Gastroesophageal sphincter (tissue), 4 donors: ENCODE data around the gene FAM53B. TPM values are rescaled to one million over a fixed set of nuclear protein-coding genes. Genes with fewer than 3 reads are reported as not detected.

Experiments
- ATAC-seq: fragments of 150-250 bp; one replicate; pipeline ENCODE4 v1.9.1; 2016; ENCODE audit warnings: mild to moderate bottlenecking, moderate library complexity
- H3K27ac ChIP-seq, 4 donors: fragments of 200-600 bp; sonication (generic) in 3 of 4; 1 replicate in 3 of 4; 2 replicates in 1 of 4; pipeline ENCODE4 v1.5.1; 2016 to 2019
- H3K27me3 ChIP-seq: fragments of 200-600 bp; sonication (generic); one replicate; pipeline ENCODE4 v1.5.1; 2019
- H3K36me3 ChIP-seq, 2 donors: fragments of 200-600 bp; sonication (generic); one replicate each; pipeline ENCODE4 v1.5.1; 2019; ENCODE audit warnings: control low read depth in 1 of 2
- H3K4me1 ChIP-seq, 3 donors: fragments of 200-600 bp; sonication (generic); 1 replicate in 2 of 3; 2 replicates in 1 of 3; pipeline ENCODE4 v1.5.1; 2016 to 2019; ENCODE audit warnings: control low read depth in 2 of 3
- H3K4me3 ChIP-seq, 2 donors: fragments of 200-600 bp; sonication (generic); one replicate each; pipeline ENCODE4 v1.5.1; 2019; ENCODE audit warnings: mild to moderate bottlenecking in 1 of 2, moderate library complexity in 1 of 2
- H3K9me3 ChIP-seq, 3 donors: fragments of 200-600 bp; sonication (generic); one replicate each; pipeline ENCODE4 v1.5.1; 2017 to 2019; ENCODE audit warnings: control low read depth in 2 of 3
- EP300 ChIP-seq: sonication (generic); formaldehyde crosslinking; IDR thresholded peaks from one replicate; pipeline ENCODE4 v1.6.1; 2017; ENCODE audit warnings: antibody characterized with exemption, mild to moderate bottlenecking
- POLR2A ChIP-seq, 2 donors: fragments of 450-650 bp; IDR thresholded peaks; one replicate each; pipeline ENCODE4 v1.6.1; 2017; ENCODE audit warnings: antibody characterized with exemption in 2 of 2, mild to moderate bottlenecking in 2 of 2, moderate library complexity in 1 of 2
- POLR2AphosphoS5 ChIP-seq: sonication (generic); formaldehyde crosslinking; IDR thresholded peaks from one replicate; pipeline ENCODE4 v1.6.1; 2017; ENCODE audit warnings: antibody characterized with exemption
- WGBS, 2 donors: methylation state at CpG; one replicate each; pipeline ENCODE4 v1.1.5; 2018; ENCODE audit warnings: low coverage in 1 of 2; 5-methylcytosine and 5-hydroxymethylcytosine counted together
- total RNA-seq, 4 donors: library from RNA; depleted of rRNA; stranded (reverse); fragments of >200 nt; gene quantifications; one replicate each; pipeline ENCODE4 v1.1.0, GENCODE V29; 2016
- TF ChIP-seq, protein P1 (sequence below), 4 experiments: fragments of 200-600 bp in 2 of 4; fragments of 450-650 bp in 2 of 4; sonication (generic) in 1 of 4; IDR thresholded peaks; one replicate each; pipeline ENCODE4 v1.5.1; 2017 to 2019; ENCODE audit warnings: antibody characterized with exemption in 4 of 4, mild to moderate bottlenecking in 2 of 4, moderate library complexity in 2 of 4

FAM53B gene
- total RNA-seq, 4 donors from 2014 or later: 24.5 to 33.0 (median 30.2) TPM

DNA sequence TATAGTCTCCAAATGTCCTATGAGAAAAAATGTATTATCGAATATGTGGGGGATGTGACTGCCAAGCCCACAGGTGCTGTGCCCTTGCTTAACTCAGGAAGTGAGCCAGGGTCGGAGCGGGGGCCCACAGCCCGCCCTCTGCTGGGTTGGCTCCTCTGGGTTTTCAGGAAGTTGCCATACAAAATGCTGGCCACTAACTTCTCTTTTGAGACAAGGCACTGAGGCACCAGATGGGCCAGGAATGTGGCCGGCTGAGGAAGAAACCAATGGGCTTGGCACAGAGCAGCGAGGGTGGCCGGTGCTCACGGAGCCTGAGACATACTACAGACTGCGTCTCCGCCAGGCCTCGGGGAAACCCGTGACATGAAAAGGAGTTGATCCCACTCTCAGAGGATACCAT, 58.9 kb downstream of the FAM53B start:
- no peak overlapping the region for H3K4me3 ChIP-seq
- TF ChIP-seq EP300: no peak
- TF ChIP-seq, protein P1, sequence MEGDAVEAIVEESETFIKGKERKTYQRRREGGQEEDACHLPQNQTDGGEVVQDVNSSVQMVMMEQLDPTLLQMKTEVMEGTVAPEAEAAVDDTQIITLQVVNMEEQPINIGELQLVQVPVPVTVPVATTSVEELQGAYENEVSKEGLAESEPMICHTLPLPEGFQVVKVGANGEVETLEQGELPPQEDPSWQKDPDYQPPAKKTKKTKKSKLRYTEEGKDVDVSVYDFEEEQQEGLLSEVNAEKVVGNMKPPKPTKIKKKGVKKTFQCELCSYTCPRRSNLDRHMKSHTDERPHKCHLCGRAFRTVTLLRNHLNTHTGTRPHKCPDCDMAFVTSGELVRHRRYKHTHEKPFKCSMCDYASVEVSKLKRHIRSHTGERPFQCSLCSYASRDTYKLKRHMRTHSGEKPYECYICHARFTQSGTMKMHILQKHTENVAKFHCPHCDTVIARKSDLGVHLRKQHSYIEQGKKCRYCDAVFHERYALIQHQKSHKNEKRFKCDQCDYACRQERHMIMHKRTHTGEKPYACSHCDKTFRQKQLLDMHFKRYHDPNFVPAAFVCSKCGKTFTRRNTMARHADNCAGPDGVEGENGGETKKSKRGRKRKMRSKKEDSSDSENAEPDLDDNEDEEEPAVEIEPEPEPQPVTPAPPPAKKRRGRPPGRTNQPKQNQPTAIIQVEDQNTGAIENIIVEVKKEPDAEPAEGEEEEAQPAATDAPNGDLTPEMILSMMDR (IDR thresholded peaks at IDR 0.05): no peak
- TF ChIP-seq POLR2A (IDR thresholded peaks at IDR 0.05): no peak
- no peak for TF ChIP-seq POLR2AphosphoS5
- H3K27ac ChIP-seq: peak overlapping the region in 2 of 4 donors; percentile 48 to 51
- peaks cover 0 to 54% (median 12%) of the 10 kb centered on the region in 3 donors for H3K4me1 ChIP-seq
- H3K27me3 ChIP-seq: no peaks in the 10 kb centered on the region
- no peaks in the 10 kb centered on the region for H3K9me3 ChIP-seq
- 54 to 83% methylated on average over 4 to 10 of the region's 12 CpGs for WGBS, 2 donors
- ATAC-seq: peak; percentile 54
- peaks cover 0 to 35% of the 10 kb centered on the region in 2 donors for H3K36me3 ChIP-seq

DNA sequence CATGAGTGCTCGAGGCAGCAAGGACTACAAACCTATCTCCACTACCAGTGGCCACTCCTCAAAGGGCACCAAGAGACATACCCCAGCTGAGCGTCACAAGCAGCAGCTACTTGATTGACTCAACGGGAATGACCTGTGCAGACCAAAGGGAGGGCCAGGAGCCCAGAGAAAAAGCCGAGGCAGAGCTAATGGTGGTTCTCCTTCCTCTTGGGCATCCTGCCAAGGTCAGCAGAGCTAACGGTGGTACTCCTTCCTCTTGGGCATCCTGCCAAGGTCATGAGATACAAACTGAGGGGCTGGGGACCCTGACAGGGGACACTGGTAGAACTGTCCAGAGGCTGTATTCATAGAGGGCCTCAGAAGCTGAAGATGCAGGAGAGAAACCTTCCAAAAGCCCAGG, 60.4 kb downstream of the FAM53B start:
- no peak overlapping the region for H3K4me3 ChIP-seq
- no peak for ATAC-seq
- no peaks in the 10 kb centered on the region for H3K27me3 ChIP-seq
- 31 to 80% methylated on average over 2 to 3 of the region's 5 CpGs for WGBS, 2 donors
- H3K27ac ChIP-seq: peak overlapping the region in 1 of 4 donors; percentile 24
- H3K9me3 ChIP-seq: no peaks in the 10 kb centered on the region
- peaks cover 0 to 68% (median 20%) of the 10 kb centered on the region in 3 donors for H3K4me1 ChIP-seq
- TF ChIP-seq, protein P1 (IDR thresholded peaks at IDR 0.05): no peak
- TF ChIP-seq POLR2A (IDR thresholded peaks at IDR 0.05): no peak
- no peak for TF ChIP-seq POLR2AphosphoS5
- no peak for TF ChIP-seq EP300
- H3K36me3 ChIP-seq: peaks cover 0 to 32% of the 10 kb centered on the region in 2 donors

DNA sequence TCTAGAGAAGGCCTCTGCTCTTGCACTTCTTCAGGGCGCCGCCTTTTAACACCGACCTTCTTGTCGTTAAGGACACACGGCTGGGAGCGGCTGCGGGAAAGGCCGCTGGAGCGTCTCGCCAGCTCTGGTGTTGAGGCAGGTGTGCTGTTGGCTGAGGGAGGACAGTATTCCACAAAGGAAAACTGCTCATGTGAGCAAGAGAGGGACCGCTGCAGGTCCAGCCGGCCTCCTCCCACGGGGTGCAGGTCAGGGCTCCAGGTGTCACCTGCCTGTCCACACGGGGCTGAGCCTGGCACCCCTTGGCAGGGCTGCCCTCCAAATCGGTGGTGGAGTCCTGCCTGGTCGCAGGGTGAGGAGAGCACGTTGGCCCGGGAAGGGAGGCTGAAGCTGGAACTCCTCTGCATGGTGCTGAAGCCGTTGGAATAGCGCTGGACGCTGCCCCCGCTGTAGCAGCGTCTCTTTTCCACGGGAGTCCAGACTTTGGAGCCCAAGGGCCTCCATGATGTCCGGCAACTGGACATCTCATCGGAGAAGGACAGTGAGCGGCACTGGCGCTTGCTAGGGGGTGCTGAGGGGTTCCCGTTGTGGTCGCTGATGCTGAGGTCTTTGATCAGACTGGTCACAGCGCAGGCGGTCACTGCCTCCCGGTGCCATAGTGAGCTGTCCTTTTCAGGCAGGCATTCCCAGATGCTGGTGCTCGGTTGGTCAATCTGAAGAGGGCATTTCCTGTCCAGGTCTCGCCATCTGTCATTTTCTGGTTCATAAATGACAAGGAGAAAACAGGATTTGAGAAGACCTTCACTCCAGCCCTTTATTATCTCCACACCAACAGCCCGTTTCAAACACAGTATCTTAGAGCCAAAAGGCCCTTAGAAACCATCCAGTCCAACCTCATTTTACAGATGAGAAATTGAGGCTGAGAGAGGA, 62.3 kb downstream of the FAM53B start:
- H3K27ac ChIP-seq: no peak overlapping the region
- 73% methylated on average over 1 of the region's 36 CpGs; no CpG with 5 or more reads in 1 of the 2 donors for WGBS, 2 donors
- H3K36me3 ChIP-seq: peaks cover 0 to 32% of the 10 kb centered on the region in 2 donors
- no peaks in the 10 kb centered on the region for H3K9me3 ChIP-seq
- H3K27me3 ChIP-seq: no peaks in the 10 kb centered on the region
- no peak overlapping the region for H3K4me3 ChIP-seq
- no peak for ATAC-seq
- TF ChIP-seq POLR2AphosphoS5 (no peak), POLR2A (IDR thresholded peaks at IDR 0.05) (no peak), EP300 (no peak)
- TF ChIP-seq, protein P1 (IDR thresholded peaks at IDR 0.05): no peak
- peaks cover 0 to 79% (median 39%) of the 10 kb centered on the region in 3 donors for H3K4me1 ChIP-seq

DNA sequence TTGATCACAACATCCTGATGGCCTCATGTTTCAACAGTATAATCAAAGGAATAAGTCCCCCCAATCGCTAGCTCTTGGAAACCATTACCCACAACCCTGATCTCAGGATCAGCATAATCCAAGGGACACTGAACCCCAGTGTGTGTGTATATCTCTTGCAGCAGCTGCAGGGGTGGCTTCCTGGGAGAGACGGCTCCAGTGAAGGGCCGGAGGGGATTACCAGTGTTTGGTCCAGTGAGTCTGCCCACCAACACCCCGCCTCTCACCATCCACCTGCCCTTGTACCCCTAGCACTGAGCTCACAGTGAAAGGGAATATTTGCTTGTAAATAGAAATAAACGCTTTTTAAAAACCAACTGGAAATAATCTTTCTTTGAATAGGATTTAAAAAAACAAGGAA, 63.1 kb downstream of the FAM53B start:
- no peak overlapping the region for H3K27ac ChIP-seq
- no peaks in the 10 kb centered on the region for H3K27me3 ChIP-seq
- peaks cover 0 to 79% (median 46%) of the 10 kb centered on the region in 3 donors for H3K4me1 ChIP-seq
- TF ChIP-seq, protein P1 (IDR thresholded peaks at IDR 0.05): no peak
- TF ChIP-seq POLR2A (IDR thresholded peaks at IDR 0.05) (no peak), EP300 (no peak)
- H3K36me3 ChIP-seq: peaks cover 0 to 32% of the 10 kb centered on the region in 2 donors
- whole genome bisulfite sequencing, 2 donors: 96 to 100% methylated on average over 3 to 4 of the region's 5 CpGs
- H3K4me3 ChIP-seq: no peak overlapping the region
- ATAC-seq: no peak
- H3K9me3 ChIP-seq: no peaks in the 10 kb centered on the region
